H1 (cell line): Measurements from ENCODE around the gene MDFIC2. TPM values are rescaled to one million over a fixed set of nuclear protein-coding genes. Genes with fewer than 3 reads are reported as not detected.

Source experiments
- KDM5A ChIP-seq: fragments of 200-600 bp; IDR thresholded peaks from 2 replicates; pipeline ENCODE4 v1.7.1; 2012; ENCODE audit warnings: mild to moderate bottlenecking, low read length, inconsistent platforms, mixed read lengths
- SP1 ChIP-seq: IDR thresholded peaks from 2 replicates; pipeline ENCODE4 v1.6.1; 2011; ENCODE audit warnings: low read depth, low read length
- TAF1 ChIP-seq: IDR thresholded peaks from 2 replicates; pipeline ENCODE4 v1.6.1; 2011; ENCODE audit warnings: mild to moderate bottlenecking, low read depth, low read length
- ZNF274 ChIP-seq: IDR thresholded peaks from 2 replicates; pipeline ENCODE4 v1.7.0; 2012; ENCODE audit warnings: low read length, borderline replicate concordance; ENCODE audit errors: extremely low read depth
- polyA plus RNA-seq, 7 experiments: library from polyadenylated mRNA; depleted of rRNA in 3 of 7; stranded (reverse) in 5 of 7; unstranded in 2 of 7; fragments of >200 nt in 5 of 7; fragments of 200-250 nt in 2 of 7; gene quantifications; 1 replicate in 5 of 7; 2 replicates in 1 of 7; 4 replicates in 1 of 7; pipeline versions ENCODE4 v1.2.1 to v1.2.3, GENCODE V29; 2011 to 2013; ENCODE audit warnings: missing spikeins in 2 of 7, mixed read lengths in 2 of 7
- total RNA-seq: library from RNA; stranded (reverse); fragmentation: NEBNext Ultra II Directional; extraction: Animal tissue kit (Norgen Biotek cat#: 25700); gene quantifications from 2 replicates; pipeline ENCODE4 v1.2.1, GENCODE V29; 2021

Gene MDFIC2
- total and polyA plus RNA-seq, 2 of the 8 experiments (the other 6 are each of a cell fraction or from before 2014, with no cell fraction given) = not detected

DNA sequence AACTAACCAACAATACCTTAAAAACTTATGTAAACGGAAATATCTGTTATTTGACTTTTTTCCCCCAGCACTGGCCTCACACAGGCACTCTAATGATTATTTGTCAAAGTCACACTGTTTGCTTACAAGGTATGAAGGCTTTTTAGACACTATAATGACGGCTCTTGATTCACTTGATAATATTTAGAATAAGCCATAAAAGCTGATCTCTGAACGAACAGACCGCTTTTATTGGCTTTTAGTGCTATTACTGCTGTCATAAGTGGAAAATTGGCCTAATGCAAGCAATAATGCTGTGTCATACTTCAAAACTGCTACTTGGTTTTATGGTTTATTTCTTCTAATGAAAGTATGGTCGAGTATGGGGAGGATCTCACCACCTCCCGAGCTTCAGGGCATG lies 35.1 kb downstream of the MDFIC2 start (continued):
- TF ChIP-seq TAF1 (no peak), SP1 (no peak), ZNF274 (no peak), KDM5A (no peak)
- TF ChIP-seq, all 59 proteins: peak for 0
